Measurements from ENCODE around the gene RAB27B.

RAB27B gene

GRCh38 chr18:54910161-54910919 is 82.1 kb downstream of the RAB27B start:
- DNase-seq (ENCODE audit: low read depth in 2 of 2), result no peak

GRCh38 chr18:54911551-54911950 is 83.3 kb downstream of the RAB27B start:
- no peak for DNase-seq (ENCODE audit: low read depth in 2 of 2)

GRCh38 chr18:54914816-54915215 is 86.5 kb downstream of the RAB27B start:
- DNase-seq (ENCODE audit: low read depth in 2 of 2), result no peak

- no peak for DNase-seq (ENCODE audit: low read depth in 2 of 2)
These were observed 88.2 kb downstream of the RAB27B start for GRCh38 chr18:54916507-54916906.

- no peak for DNase-seq (ENCODE audit: low read depth in 2 of 2)
These were observed 89.8 kb downstream of the RAB27B start for GRCh38 chr18:54918060-54918459.

- DNase-seq (ENCODE audit: low read depth in 2 of 2), result no peak
These were observed 91.1 kb downstream of the RAB27B start for GRCh38 chr18:54919412-54919811.

- no peak for DNase-seq (ENCODE audit: low read depth in 2 of 2)
These were observed 95.2 kb downstream of the RAB27B start for GRCh38 chr18:54923339-54923956.

- DNase-seq (ENCODE audit: low read depth in 2 of 2), result no peak
These were observed 96.7 kb downstream of the RAB27B start for GRCh38 chr18:54924948-54925347.

GRCh38 chr18:54926593-54927325 is 98.5 kb downstream of the RAB27B start:
- DNase-seq (ENCODE audit: low read depth in 2 of 2), result no peak

- DNase-seq (ENCODE audit: low read depth in 2 of 2), result no peak
These were observed 100.0 kb downstream of the RAB27B start for GRCh38 chr18:54928236-54928635.

- no peak for DNase-seq (ENCODE audit: low read depth in 2 of 2)
These were observed 102.9 kb downstream of the RAB27B start for GRCh38 chr18:54931152-54931551.

- DNase-seq (ENCODE audit: low read depth in 2 of 2), result no peak
These were observed 104.2 kb downstream of the RAB27B start for GRCh38 chr18:54932472-54932871.

- DNase-seq (ENCODE audit: low read depth in 2 of 2), result no peak
These were observed 110.2 kb downstream of the RAB27B start for GRCh38 chr18:54938506-54938905.

- DNase-seq (ENCODE audit: low read depth in 2 of 2), result no peak
These were observed 111.2 kb downstream of the RAB27B start for GRCh38 chr18:54939361-54939917.

GRCh38 chr18:54942144-54942543 is 113.9 kb downstream of the RAB27B start:
- no peak for DNase-seq (ENCODE audit: low read depth in 2 of 2)

GRCh38 chr18:54942569-54942968 is 114.3 kb downstream of the RAB27B start:
- DNase-seq (ENCODE audit: low read depth in 2 of 2), result no peak

All from stimulated activated CD8-positive, alpha-beta memory T cell treated with anti-CD3 and anti-CD28 coated beads, Interleukin-15, amount 100 ng/mL, for 48 hours (primary cell).